Right renal cortex interstitium (tissue), 3 donors: ENCODE results near the gene TUBB3. TPM values are rescaled to one million over a fixed set of nuclear protein-coding genes. Genes with fewer than 3 reads are reported as not detected.
"Not testable (repeated sequence)": the region's sequence is repeated elsewhere in the genome, so short reads cannot be mapped to it uniquely, and the experiment has no call there.

Source experiments
- DNase-seq, 3 donors: peaks; one replicate each; pipeline ENCODE4 v3.0.0-alpha.2; 2013; ENCODE audit warnings: low read depth in 3 of 3, low spot score in 2 of 3
- polyA plus RNA-seq, 3 donors: library from polyadenylated mRNA; unstranded; fragments of 120-200 nt; gene quantifications; one replicate each; pipeline ENCODE4 v1.2.1, GENCODE V29; 2013; ENCODE audit not compliant: insufficient read length in 3 of 3

TUBB3 gene
- polyA plus RNA-seq, 3 donors: 6.4 to 10.3 (median 7.6) TPM

- DNase-seq: no peak
These were observed 39.8 kb downstream of the TUBB3 start for GRCh38 chr16:89962754-89963498.

DNA sequence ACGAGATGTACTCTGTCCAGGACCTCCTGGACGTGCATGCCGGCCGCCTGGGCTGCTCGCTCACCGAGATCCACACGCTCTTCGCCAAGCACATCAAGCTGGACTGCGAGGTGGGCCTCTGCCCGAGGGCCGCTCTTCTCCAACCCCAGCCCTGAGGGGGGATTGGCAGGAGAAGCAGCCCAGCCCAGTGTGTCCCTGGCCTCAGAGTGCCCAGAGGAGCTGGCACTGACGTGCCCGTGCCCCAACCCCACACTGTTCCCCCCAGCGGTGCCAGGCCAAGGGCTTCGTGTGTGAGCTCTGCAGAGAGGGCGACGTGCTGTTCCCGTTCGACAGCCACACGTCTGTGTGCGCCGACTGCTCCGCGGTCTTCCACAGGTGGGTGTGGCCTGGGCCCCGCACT, 41.1 kb downstream of the TUBB3 start:
- DNase-seq: no peak

DNA sequence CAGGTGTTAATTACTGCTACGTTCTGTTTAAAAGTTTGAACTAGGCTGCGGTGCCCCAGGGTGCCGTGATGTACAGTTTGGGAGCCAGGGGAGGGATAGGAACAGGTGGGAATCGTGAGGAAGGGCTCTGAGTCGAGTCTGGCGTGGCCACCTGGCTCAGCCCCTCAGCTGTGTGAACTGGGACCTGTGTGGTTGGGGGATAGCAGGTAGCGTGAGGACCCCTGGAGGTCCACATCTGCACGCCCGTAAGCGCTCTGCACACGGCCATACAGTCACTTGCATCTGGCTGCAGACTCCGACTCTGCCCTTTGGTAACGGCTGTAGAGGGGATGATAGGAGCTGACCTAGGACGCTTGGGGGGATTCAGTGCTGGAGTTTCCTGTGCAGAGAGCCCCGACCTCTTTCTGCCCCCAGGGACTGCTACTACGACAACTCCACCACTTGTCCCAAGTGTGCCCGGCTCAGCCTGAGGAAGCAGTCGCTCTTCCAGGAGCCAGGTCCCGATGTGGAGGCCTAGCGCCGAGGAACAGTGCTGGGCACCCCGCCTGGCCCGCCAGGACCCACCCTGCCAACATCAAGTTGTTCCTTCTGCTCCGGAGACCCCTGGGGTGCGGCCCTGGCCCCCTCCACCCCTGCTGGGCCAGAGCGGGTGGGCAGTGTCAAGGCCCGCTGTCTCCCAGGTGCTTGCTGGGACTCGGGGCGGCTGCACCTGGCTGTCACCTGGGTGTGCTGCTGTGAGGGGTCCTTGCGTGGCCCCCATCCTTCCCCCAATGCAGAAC, 42.5 kb downstream of the TUBB3 start:
- no peak for DNase-seq

- no peak for DNase-seq
These were observed 43.6 kb downstream of the TUBB3 start for GRCh38 chr16:89966756-89967155.

DNA sequence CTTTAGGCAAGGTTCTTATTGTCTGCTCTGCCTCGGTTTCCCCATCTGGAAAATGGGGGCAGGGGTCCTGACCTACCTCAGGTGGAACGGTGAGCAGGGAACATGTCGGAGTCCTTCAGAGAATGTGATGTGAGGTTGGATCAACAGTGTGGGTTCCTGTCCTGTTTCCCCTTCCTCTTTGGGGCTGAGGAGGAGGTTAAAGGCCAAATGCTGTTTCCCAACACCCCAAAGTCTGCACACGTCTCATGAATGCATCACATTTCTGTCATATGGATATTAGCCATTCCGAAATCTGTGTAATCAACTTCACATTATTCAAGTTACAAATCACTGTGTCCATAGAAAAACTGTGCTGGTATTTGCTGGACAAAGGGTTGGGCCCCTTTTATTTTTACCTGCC, 44.3 kb downstream of the TUBB3 start:
- DNase-seq: not testable (repeated sequence)

GRCh38 chr16:89968074-89968473, 44.9 kb downstream of the TUBB3 start:
- DNase-seq: not testable (repeated sequence)

GRCh38 chr16:89969741-89970410, 46.7 kb downstream of the TUBB3 start:
- DNase-seq: no peak

GRCh38 chr16:89971495-89972243, 48.5 kb downstream of the TUBB3 start:
- DNase-seq: no peak

DNA sequence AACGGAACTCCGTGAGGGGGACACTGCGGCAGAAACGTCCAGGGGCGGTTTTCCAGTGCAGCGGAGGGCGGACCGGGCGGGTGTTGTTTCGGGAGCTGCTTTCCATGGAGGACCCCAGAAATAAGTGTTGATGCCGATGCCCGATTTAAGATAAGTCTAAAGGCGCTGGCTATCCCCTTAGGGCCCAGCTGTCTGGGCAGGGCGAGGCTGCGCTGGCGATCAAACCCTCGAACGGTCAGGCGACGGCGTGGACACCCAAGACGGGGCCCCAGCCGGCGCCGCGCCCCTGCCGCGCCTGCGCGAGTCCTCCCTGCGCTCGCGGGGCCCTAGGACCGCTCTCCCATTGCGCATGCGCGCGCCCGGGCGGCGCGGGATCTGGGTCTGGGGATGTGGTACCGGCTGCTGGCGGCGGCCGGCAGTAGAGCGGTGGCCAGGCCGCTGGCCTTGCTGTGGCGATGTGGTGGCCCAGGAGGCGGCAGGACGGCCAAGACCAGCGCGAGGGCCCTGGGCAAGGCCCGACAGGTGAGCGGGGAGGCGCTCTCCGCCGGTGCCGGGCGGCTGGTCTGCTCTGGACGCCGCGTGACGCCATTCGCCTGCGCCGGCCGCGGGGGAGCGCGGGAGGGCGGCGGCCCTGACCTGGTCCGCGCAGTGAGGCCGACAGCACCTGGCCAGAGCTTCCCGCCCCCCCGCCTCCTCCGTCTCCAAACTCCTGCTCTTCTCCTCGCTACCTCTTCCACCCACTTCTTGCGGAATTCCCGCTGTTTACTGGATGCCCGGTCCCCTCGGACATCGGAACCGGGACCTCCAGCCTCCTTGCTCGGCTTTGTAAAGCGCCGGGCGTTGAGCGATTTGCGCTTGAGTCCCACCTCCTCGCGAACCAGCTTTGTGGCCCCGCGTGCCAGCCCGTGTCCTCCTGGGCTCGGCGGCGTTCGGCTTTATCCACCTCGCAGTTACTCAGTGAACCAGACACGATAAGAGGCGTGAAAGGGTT, 49.4 kb downstream of the TUBB3 start:
- peak; percentile 80 to 87 (median 87) for DNase-seq

DNA sequence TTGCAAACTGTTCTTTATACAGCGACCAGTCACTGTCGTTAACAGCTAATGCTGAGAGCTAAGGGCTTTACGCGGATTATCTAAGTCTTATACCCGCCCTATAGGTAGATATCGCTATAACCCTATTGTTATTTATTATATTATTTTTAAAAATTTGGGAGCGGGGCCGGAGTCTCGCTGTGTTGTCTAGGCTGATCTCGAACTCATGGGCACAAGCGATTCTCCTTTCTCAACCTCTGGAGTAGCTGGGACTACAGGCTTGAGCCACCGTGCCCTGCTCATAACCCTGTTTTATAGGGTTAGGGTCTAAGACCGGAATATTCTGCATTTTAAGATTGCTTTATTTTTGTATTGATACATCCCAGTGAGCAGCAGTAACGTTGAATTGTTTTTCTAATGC, 50.1 kb downstream of the TUBB3 start:
- DNase-seq: no peak

GRCh38 chr16:89973654-89974335, 50.7 kb downstream of the TUBB3 start:
- DNase-seq: no peak

- no peak for DNase-seq
These were observed 51.7 kb downstream of the TUBB3 start for GRCh38 chr16:89974870-89975269.

DNA sequence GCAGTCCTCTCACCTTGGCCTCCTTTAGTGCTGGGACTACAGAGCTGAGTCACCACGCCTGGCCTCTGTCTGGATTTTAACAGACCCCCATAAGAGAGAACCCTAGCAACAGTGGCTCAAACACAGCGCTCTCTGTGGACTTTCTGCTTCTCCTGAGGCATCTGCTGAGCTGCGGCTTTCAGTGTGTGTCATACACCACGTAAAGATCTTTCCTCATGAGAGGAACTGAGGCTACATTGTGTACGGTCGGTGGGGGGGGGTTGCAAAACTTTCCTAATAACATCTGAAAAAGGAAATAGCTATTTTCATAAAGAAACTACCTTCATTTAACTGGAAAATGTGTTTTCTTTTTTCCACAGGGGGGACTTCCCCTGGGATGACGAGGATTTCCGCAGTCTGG, 58.3 kb downstream of the TUBB3 start:
- no peak for DNase-seq

DNA sequence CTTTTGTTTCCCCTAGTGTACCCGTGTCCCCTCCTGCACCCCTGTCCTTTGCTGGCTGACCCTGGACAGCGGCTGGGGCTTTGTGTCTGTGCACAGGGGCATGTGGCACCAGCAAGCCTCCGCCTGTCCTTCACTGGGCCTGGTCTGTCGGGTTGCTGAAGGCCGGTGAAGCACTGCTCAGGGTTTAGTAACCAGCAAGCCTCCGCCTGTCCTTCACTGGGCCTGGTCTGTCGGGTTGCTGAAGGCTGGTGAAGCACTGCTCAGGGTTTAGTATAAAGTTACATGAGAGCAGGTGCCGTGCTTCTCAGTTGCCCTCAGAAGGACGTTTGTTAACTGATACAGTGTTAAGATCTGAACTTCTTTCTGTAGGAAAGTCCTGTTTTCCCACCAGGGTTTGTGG, 59.2 kb downstream of the TUBB3 start:
- DNase-seq: no peak

GRCh38 chr16:89983536-89983935, 60.4 kb downstream of the TUBB3 start:
- DNase-seq: no peak

GRCh38 chr16:89984216-89984615, 61.1 kb downstream of the TUBB3 start:
- DNase-seq: no peak

GRCh38 chr16:89985219-89985618, 62.1 kb downstream of the TUBB3 start:
- no peak for DNase-seq
